ENCODE data around the gene MAN2A2.

MAN2A2 gene

DNA sequence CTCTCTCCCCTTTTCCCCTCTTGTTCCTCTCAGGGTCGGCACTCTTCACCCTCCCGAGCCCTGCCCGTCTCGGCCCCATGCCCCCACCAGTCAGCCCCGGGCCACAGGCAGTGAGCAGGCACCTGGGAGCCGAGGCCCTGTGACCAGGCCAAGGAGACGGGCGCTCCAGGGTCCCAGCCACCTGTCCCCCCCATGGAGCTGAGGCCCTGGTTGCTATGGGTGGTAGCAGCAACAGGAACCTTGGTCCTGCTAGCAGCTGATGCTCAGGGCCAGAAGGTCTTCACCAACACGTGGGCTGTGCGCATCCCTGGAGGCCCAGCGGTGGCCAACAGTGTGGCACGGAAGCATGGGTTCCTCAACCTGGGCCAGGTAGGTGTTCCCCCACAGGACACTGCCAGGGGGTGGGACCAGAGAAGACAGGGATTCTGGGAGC is 27.5 kb upstream of the MAN2A2 start:
- TF ChIP-seq ZNF384 (IDR thresholded peaks at IDR 0.05) (no peak), FOXA1 (IDR thresholded peaks at IDR 0.05) (no peak), NFRKB (IDR thresholded peaks at IDR 0.05) (no peak), ARNT (IDR thresholded peaks at IDR 0.05) (no peak), L3MBTL2 (conservative IDR thresholded peaks at IDR 0.05) (no peak), SP1 (IDR thresholded peaks at IDR 0.05) (no peak), BHLHE40 (IDR thresholded peaks at IDR 0.05; ENCODE audit: borderline replicate concordance) (no peak), HDGF (IDR thresholded peaks at IDR 0.05; ENCODE audit: borderline replicate concordance) (no peak), FOXK2 (IDR thresholded peaks at IDR 0.05) (no peak)
- POLR2A ChIA-PET: no interaction called here
- CTCF ChIA-PET: no interaction called here

DNA sequence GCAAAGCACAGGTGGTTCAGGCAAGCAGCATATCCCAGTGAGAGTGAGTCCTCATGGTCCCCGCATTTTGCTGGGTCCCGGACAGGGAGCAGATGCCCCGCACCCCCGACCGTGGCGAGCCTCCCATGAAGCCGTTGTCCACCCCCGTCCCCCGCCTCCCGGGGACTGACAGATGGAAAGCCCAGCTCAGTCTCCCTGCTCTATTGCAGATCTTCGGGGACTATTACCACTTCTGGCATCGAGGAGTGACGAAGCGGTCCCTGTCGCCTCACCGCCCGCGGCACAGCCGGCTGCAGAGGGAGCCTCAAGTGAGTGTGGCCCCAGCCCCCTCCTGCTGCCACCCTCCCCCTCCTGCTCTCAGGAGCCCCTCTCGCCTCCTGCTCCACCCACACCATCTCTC is 27.1 kb upstream of the MAN2A2 start:
- TF ChIP-seq FOXM1 (IDR thresholded peaks at IDR 0.05; ENCODE audit: borderline replicate concordance) (no peak), ELF4 (IDR thresholded peaks at IDR 0.05) (no peak), CTBP1 (IDR thresholded peaks at IDR 0.05; ENCODE audit: borderline replicate concordance) (no peak), ARNT (IDR thresholded peaks at IDR 0.05) (no peak), SP1 (IDR thresholded peaks at IDR 0.05) (no peak), L3MBTL2 (conservative IDR thresholded peaks at IDR 0.05) (no peak), ZNF384 (IDR thresholded peaks at IDR 0.05) (no peak), SUZ12 (IDR thresholded peaks at IDR 0.05) (no peak), FOXK2 (IDR thresholded peaks at IDR 0.05) (no peak), HDGF (IDR thresholded peaks at IDR 0.05; ENCODE audit: borderline replicate concordance) (no peak), LEF1 (IDR thresholded peaks at IDR 0.05; ENCODE audit: borderline replicate concordance) (no peak), BHLHE40 (IDR thresholded peaks at IDR 0.05; ENCODE audit: borderline replicate concordance) (no peak), NFRKB (IDR thresholded peaks at IDR 0.05) (no peak), FOXA1 (IDR thresholded peaks at IDR 0.05) (no peak), TARDBP (IDR thresholded peaks at IDR 0.05) (no peak)
- TF ChIP-seq, protein P1, sequence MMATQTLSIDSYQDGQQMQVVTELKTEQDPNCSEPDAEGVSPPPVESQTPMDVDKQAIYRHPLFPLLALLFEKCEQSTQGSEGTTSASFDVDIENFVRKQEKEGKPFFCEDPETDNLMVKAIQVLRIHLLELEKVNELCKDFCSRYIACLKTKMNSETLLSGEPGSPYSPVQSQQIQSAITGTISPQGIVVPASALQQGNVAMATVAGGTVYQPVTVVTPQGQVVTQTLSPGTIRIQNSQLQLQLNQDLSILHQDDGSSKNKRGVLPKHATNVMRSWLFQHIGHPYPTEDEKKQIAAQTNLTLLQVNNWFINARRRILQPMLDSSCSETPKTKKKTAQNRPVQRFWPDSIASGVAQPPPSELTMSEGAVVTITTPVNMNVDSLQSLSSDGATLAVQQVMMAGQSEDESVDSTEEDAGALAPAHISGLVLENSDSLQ (IDR thresholded peaks at IDR 0.05): no peak
- ChIA-PET CTCF (no interaction called here), POLR2A (no interaction called here)
- DNase-seq (ENCODE audit: extremely low spot score): no peak

More for the DNA sequence above, 27.5 kb upstream of the MAN2A2 start:
- DNase-seq (ENCODE audit: extremely low spot score): no peak

DNA sequence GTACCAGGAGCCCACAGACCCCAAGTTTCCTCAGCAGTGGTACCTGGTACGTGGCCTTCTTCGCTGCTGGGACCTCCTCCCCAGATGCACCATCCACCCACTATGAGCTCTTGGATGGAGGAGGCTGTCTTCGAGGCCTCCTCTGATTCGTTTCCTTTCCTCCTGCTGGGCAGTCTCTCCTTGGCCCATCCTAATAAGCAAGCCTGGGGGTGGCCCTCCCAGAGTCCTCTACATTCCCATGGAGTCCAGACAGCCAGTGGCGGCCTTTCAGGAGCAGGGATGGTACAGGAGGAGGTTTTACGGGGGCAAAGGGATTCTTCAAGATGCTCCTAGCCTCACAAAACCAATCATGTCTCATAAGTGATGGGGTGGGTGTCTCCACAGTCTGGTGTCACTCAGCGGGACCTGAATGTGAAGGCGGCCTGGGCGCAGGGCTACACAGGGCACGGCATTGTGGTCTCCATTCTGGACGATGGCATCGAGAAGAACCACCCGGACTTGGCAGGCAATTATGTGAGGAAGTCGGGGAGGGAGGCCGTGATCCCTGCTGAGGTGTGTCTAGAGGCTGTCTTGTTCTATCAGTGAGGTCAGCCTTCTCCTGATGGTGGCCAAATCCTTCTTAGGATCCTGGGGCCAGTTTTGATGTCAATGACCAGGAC is 26.5 kb upstream of the MAN2A2 start:
- ChIA-PET CTCF (no interaction called here), POLR2A (no interaction called here)
- no peak for TF ChIP-seq SUZ12 (IDR thresholded peaks at IDR 0.05)
- TF ChIP-seq TARDBP (IDR thresholded peaks at IDR 0.05): no peak
- TF ChIP-seq BHLHE40 (IDR thresholded peaks at IDR 0.05; ENCODE audit: borderline replicate concordance): no peak
- TF ChIP-seq ARNT (IDR thresholded peaks at IDR 0.05): no peak
- TF ChIP-seq, protein P1 (IDR thresholded peaks at IDR 0.05): no peak
- TF ChIP-seq L3MBTL2 (conservative IDR thresholded peaks at IDR 0.05): no peak
- TF ChIP-seq HDGF (IDR thresholded peaks at IDR 0.05; ENCODE audit: borderline replicate concordance): no peak
- no peak for TF ChIP-seq ZNF384 (IDR thresholded peaks at IDR 0.05)
- TF ChIP-seq SP1 (IDR thresholded peaks at IDR 0.05): no peak
- TF ChIP-seq CTBP1 (IDR thresholded peaks at IDR 0.05; ENCODE audit: borderline replicate concordance): no peak
- no peak for TF ChIP-seq FOXK2 (IDR thresholded peaks at IDR 0.05)
- DNase-seq (ENCODE audit: extremely low spot score): no peak

DNA sequence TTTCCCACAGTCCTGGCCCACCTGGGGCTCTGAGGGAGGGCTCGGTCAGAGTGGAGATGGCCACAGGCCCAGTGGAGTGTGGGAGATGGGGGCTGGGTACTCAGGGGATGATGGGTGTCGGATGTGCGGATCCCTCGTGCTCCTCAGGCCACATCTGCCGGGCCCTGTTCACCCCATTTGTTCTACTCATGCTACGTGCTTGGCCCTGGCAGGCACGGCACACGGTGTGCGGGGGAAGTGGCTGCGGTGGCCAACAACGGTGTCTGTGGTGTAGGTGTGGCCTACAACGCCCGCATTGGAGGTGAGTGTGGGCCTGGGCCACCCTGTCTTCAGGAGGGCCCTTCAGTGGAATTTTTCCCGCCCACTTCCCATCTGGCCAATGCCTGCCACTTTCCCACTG is 25.8 kb upstream of the MAN2A2 start:
- ChIA-PET POLR2A (no interaction called here), CTCF (no interaction called here)
- DNase-seq (ENCODE audit: extremely low spot score): no peak
- no peak for TF ChIP-seq L3MBTL2 (conservative IDR thresholded peaks at IDR 0.05)
- no peak for TF ChIP-seq BHLHE40 (IDR thresholded peaks at IDR 0.05; ENCODE audit: borderline replicate concordance)
- TF ChIP-seq FOXA1 (IDR thresholded peaks at IDR 0.05): no peak
- no peak for TF ChIP-seq HDGF (IDR thresholded peaks at IDR 0.05; ENCODE audit: borderline replicate concordance)
- no peak for TF ChIP-seq ARNT (IDR thresholded peaks at IDR 0.05)
- TF ChIP-seq, protein P1 (IDR thresholded peaks at IDR 0.05): no peak
- no peak for TF ChIP-seq SP1 (IDR thresholded peaks at IDR 0.05)
- TF ChIP-seq SUZ12 (IDR thresholded peaks at IDR 0.05): no peak
- no peak for TF ChIP-seq ZNF384 (IDR thresholded peaks at IDR 0.05)
- TF ChIP-seq NFRKB (IDR thresholded peaks at IDR 0.05): no peak
- no peak for TF ChIP-seq ELF4 (IDR thresholded peaks at IDR 0.05)
- TF ChIP-seq FOXK2 (IDR thresholded peaks at IDR 0.05): no peak
- no peak for TF ChIP-seq FOXM1 (IDR thresholded peaks at IDR 0.05; ENCODE audit: borderline replicate concordance)
- no peak for TF ChIP-seq TARDBP (IDR thresholded peaks at IDR 0.05)
- TF ChIP-seq CTBP1 (IDR thresholded peaks at IDR 0.05; ENCODE audit: borderline replicate concordance): no peak
- no peak for TF ChIP-seq LEF1 (IDR thresholded peaks at IDR 0.05; ENCODE audit: borderline replicate concordance)

DNA sequence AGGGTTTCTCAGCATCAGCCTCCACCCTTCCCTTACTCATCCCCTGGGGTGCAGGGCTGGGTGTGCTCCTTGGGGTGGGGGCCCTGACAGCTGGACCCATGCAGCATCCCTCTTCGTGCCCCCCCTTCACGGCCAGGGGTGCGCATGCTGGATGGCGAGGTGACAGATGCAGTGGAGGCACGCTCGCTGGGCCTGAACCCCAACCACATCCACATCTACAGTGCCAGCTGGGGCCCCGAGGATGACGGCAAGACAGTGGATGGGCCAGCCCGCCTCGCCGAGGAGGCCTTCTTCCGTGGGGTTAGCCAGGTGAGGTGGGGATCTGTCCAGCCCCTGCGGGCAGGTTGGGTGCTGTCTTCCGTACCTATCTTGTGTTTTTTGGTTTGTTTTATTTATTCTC is 25.1 kb upstream of the MAN2A2 start:
- no peak for TF ChIP-seq ELF4 (IDR thresholded peaks at IDR 0.05)
- TF ChIP-seq CTBP1 (IDR thresholded peaks at IDR 0.05; ENCODE audit: borderline replicate concordance): no peak
- POLR2A ChIA-PET: no interaction called here
- no peak for DNase-seq (ENCODE audit: extremely low spot score)
- CTCF ChIA-PET: no interaction called here

DNA sequence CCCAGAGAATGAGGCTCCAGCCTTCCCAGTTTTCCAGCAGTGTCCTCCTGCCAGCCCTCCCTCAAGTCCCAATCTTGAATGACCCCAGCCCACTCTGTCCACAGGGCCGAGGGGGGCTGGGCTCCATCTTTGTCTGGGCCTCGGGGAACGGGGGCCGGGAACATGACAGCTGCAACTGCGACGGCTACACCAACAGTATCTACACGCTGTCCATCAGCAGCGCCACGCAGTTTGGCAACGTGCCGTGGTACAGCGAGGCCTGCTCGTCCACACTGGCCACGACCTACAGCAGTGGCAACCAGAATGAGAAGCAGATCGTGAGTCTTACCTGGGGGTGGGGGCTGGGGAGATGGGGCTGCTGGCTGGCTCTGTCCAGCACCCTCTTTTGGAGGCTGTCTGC is 24.4 kb upstream of the MAN2A2 start:
- TF ChIP-seq NFRKB (IDR thresholded peaks at IDR 0.05): no peak
- TF ChIP-seq TARDBP (IDR thresholded peaks at IDR 0.05): no peak
- DNase-seq (ENCODE audit: extremely low spot score): no peak
- CTCF ChIA-PET: no interaction called here
- POLR2A ChIA-PET: no interaction called here

Data from HEK293T (cell line).